Mesendoderm (in vitro differentiated cells): ENCODE measurements around the gene WDFY2.

Experiments
- DNase-seq: peaks from one replicate; pipeline ENCODE4 v3.0.0; 2013
- H2AK5ac ChIP-seq: 2 replicates; pipeline ENCODE4 v1.6.1; 2013; ENCODE audit warnings: low read length, inconsistent platforms
- H2BK120ac ChIP-seq: 2 replicates; pipeline ENCODE4 v1.6.1; 2013; ENCODE audit warnings: low read depth, mild to moderate bottlenecking, low read length, moderate library complexity, mixed read lengths
- H2BK15ac ChIP-seq: replicated peaks from 2 replicates; pipeline ENCODE4 v1.6.1; 2013; ENCODE audit warnings: low read depth, mild to moderate bottlenecking, moderate library complexity
- H2BK5ac ChIP-seq: 2 replicates; pipeline ENCODE4 v1.6.1; 2013; ENCODE audit warnings: low read length, inconsistent platforms
- H3K18ac ChIP-seq: 2 replicates; pipeline ENCODE4 v1.6.1; 2013; ENCODE audit warnings: mild to moderate bottlenecking, low read length, mixed read lengths
- H3K23ac ChIP-seq: one replicate; pipeline ENCODE4 v1.6.1; 2013; ENCODE audit warnings: low read length
- H3K27ac ChIP-seq: 2 replicates; pipeline ENCODE4 v1.5.1; 2013; ENCODE audit warnings: low read depth, mild to moderate bottlenecking, inconsistent platforms, low read length, moderate library complexity
- H3K27me3 ChIP-seq: 2 replicates; pipeline ENCODE4 v1.6.1; 2013; ENCODE audit warnings: low read length, control low read depth, mild to moderate bottlenecking, inconsistent platforms; ENCODE audit not compliant: insufficient read depth, poor library complexity
- H3K36me3 ChIP-seq: 2 replicates; pipeline ENCODE4 v1.6.1; 2013; ENCODE audit warnings: low read length, inconsistent platforms; ENCODE audit not compliant: control insufficient read depth, insufficient read depth
- H3K4ac ChIP-seq: one replicate; pipeline ENCODE4 v1.6.1; 2013; ENCODE audit warnings: low read depth, mild to moderate bottlenecking, low read length, moderate library complexity
- H3K4me1 ChIP-seq: 2 replicates; pipeline ENCODE4 v1.6.1; 2013; ENCODE audit warnings: low read depth, low read length, inconsistent platforms; ENCODE audit not compliant: control insufficient read depth
- H3K4me2 ChIP-seq: 2 replicates; pipeline ENCODE4 v1.6.1; 2013; ENCODE audit warnings: low read length
- H3K4me3 ChIP-seq: 2 replicates; pipeline ENCODE4 v1.5.1; 2013; ENCODE audit warnings: mild to moderate bottlenecking, low read length
- H3K56ac ChIP-seq: one replicate; pipeline ENCODE4 v1.6.1; 2013; ENCODE audit warnings: low read length
- H3K79me1 ChIP-seq: 2 replicates; pipeline ENCODE4 v1.6.1; 2013; ENCODE audit warnings: low read length, inconsistent platforms
- H3K79me2 ChIP-seq: 2 replicates; pipeline ENCODE4 v1.6.1; 2013; ENCODE audit warnings: mild to moderate bottlenecking, low read length; ENCODE audit not compliant: control insufficient read depth, insufficient read depth
- H3K9ac ChIP-seq: 2 replicates; pipeline ENCODE4 v1.6.1; 2013; ENCODE audit warnings: low read length, inconsistent platforms
- H4K5ac ChIP-seq: one replicate; pipeline ENCODE4 v1.6.1; 2013; ENCODE audit warnings: low read length
- H4K8ac ChIP-seq: one replicate; pipeline ENCODE4 v1.6.1; 2013; ENCODE audit warnings: low read depth, mild to moderate bottlenecking, control low read depth, low read length, moderate library complexity
- WGBS: extraction: QIAGEN DNeasy Blood & Tissue Kit; methylation state at CpG from one replicate; pipeline ENCODE4 v1.1.7; 2013; ENCODE audit warnings: low lambda C conversion rate, missing lambda C conversion rate; ENCODE audit not compliant: insufficient coverage; ENCODE audit errors: extremely low coverage; 5-methylcytosine and 5-hydroxymethylcytosine counted together

WDFY2 gene

GRCh38 chr13:51786425-51787265 is 202.4 kb downstream of the WDFY2 start:
- DNase-seq: no peak
- H4K8ac ChIP-seq: no peak overlapping the region
- no peaks in the 10 kb centered on the region for H3K79me2 ChIP-seq
- no peak overlapping the region for H3K23ac ChIP-seq
- no peak overlapping the region for H2BK5ac ChIP-seq
- H2BK120ac ChIP-seq: no peak overlapping the region
- H4K5ac ChIP-seq: no peak overlapping the region
- no peaks in the 10 kb centered on the region for H3K36me3 ChIP-seq
- no peak overlapping the region for H3K9ac ChIP-seq
- H3K4ac ChIP-seq: no peak overlapping the region
- H3K4me1 ChIP-seq: no peaks in the 10 kb centered on the region
- no peak overlapping the region for H3K4me3 ChIP-seq
- no peak overlapping the region for H2AK5ac ChIP-seq
- no peaks in the 10 kb centered on the region for H3K79me1 ChIP-seq
- no peak overlapping the region for H3K18ac ChIP-seq
- H3K4me2 ChIP-seq: no peak overlapping the region
- no peak overlapping the region for H3K27ac ChIP-seq
- H3K27me3 ChIP-seq: no peaks in the 10 kb centered on the region
- no peak overlapping the region for H2BK15ac ChIP-seq
- no peak overlapping the region for H3K56ac ChIP-seq
- WGBS: no CpG with 5 or more reads among the region's 10 CpGs

GRCh38 chr13:51793570-51794271 is 209.5 kb downstream of the WDFY2 start:
- Histone ChIP-seq H4K5ac (no peak overlapping the region), H3K79me2 (no peaks in the 10 kb centered on the region), H2BK15ac (no peak overlapping the region), H2BK5ac (no peak overlapping the region), H2AK5ac (no peak overlapping the region), H3K4me2 (no peak overlapping the region), H2BK120ac (no peak overlapping the region), H3K27ac (no peak overlapping the region), H3K9ac (no peak overlapping the region), H3K23ac (no peak overlapping the region), H3K36me3 (no peaks in the 10 kb centered on the region), H3K4me3 (no peak overlapping the region), H3K4me1 (peaks cover 4% of the 10 kb centered on the region), H3K4ac (no peak overlapping the region), H3K18ac (no peak overlapping the region), H3K27me3 (no peaks in the 10 kb centered on the region), H3K56ac (no peak overlapping the region), H3K79me1 (no peaks in the 10 kb centered on the region), H4K8ac (no peak overlapping the region)
- DNase-seq: peak; percentile 47
- WGBS: no CpG with 5 or more reads among the region's 6 CpGs

- no peak overlapping the region for H2BK15ac ChIP-seq
- no peak overlapping the region for H3K27ac ChIP-seq
- peaks cover 6% of the 10 kb centered on the region for H3K4me1 ChIP-seq
- no peak overlapping the region for H3K4ac ChIP-seq
- no peaks in the 10 kb centered on the region for H3K79me2 ChIP-seq
- WGBS: no CpG with 5 or more reads among the region's 4 CpGs
- no peaks in the 10 kb centered on the region for H3K27me3 ChIP-seq
- no peak overlapping the region for H3K56ac ChIP-seq
- no peaks in the 10 kb centered on the region for H3K36me3 ChIP-seq
- H2AK5ac ChIP-seq: peak overlapping the region; percentile 65
- DNase-seq: no peak
- no peak overlapping the region for H3K23ac ChIP-seq
- no peak overlapping the region for H3K4me3 ChIP-seq
- no peak overlapping the region for H3K4me2 ChIP-seq
- no peak overlapping the region for H4K8ac ChIP-seq
- no peak overlapping the region for H2BK120ac ChIP-seq
- no peaks in the 10 kb centered on the region for H3K79me1 ChIP-seq
- H3K9ac ChIP-seq: no peak overlapping the region
- H4K5ac ChIP-seq: no peak overlapping the region
- no peak overlapping the region for H3K18ac ChIP-seq
- H2BK5ac ChIP-seq: no peak overlapping the region
Observed at GRCh38 chr13:51794964-51795363, 210.7 kb downstream of the WDFY2 start.

- Histone ChIP-seq H3K79me2 (no peaks in the 10 kb centered on the region), H2BK5ac (no peak overlapping the region), H3K36me3 (no peaks in the 10 kb centered on the region), H3K23ac (no peak overlapping the region), H3K27ac (no peak overlapping the region), H3K9ac (no peak overlapping the region), H3K27me3 (no peaks in the 10 kb centered on the region), H3K4me1 (peaks cover 7% of the 10 kb centered on the region), H2AK5ac (no peak overlapping the region), H3K18ac (no peak overlapping the region), H4K8ac (no peak overlapping the region), H3K4ac (no peak overlapping the region), H2BK120ac (no peak overlapping the region), H3K4me3 (no peak overlapping the region), H3K4me2 (no peak overlapping the region), H3K79me1 (no peaks in the 10 kb centered on the region), H2BK15ac (no peak overlapping the region), H4K5ac (no peak overlapping the region), H3K56ac (no peak overlapping the region)
- no CpG with 5 or more reads among the region's 2 CpGs for WGBS
- peak; percentile 83 for DNase-seq
Observed at GRCh38 chr13:51795419-51795818, 211.2 kb downstream of the WDFY2 start.

GRCh38 chr13:51796546-51796945 is 212.3 kb downstream of the WDFY2 start:
- DNase-seq: no peak
- Histone ChIP-seq H3K27ac (no peak overlapping the region), H3K79me2 (no peaks in the 10 kb centered on the region), H3K23ac (no peak overlapping the region), H3K36me3 (no peaks in the 10 kb centered on the region), H2BK120ac (no peak overlapping the region), H2AK5ac (no peak overlapping the region), H3K27me3 (no peaks in the 10 kb centered on the region), H3K4ac (no peak overlapping the region), H3K56ac (no peak overlapping the region), H2BK15ac (no peak overlapping the region), H3K79me1 (no peaks in the 10 kb centered on the region), H4K5ac (no peak overlapping the region), H3K9ac (no peak overlapping the region), H3K4me2 (no peak overlapping the region), H4K8ac (no peak overlapping the region), H3K4me3 (no peak overlapping the region), H3K4me1 (peaks cover 7% of the 10 kb centered on the region), H3K18ac (no peak overlapping the region), H2BK5ac (no peak overlapping the region)
- WGBS: no CpG with 5 or more reads among the region's 7 CpGs
